Stimulated activated CD4-positive, alpha-beta T cell treated with anti-CD3 and anti-CD28 coated beads, Interleukin-1b, Interleukin-23, amount 100 ng/mL, for 24 hours (primary cell): ENCODE data around the gene CCDC175.

Experiments used
- DNase-seq, 4 experiments: peaks; one replicate each; pipeline ENCODE4 v3.0.0-alpha.2; 2020; ENCODE audit warnings: low read depth in 4 of 4, low spot score in 1 of 4

The CCDC175 gene

DNA sequence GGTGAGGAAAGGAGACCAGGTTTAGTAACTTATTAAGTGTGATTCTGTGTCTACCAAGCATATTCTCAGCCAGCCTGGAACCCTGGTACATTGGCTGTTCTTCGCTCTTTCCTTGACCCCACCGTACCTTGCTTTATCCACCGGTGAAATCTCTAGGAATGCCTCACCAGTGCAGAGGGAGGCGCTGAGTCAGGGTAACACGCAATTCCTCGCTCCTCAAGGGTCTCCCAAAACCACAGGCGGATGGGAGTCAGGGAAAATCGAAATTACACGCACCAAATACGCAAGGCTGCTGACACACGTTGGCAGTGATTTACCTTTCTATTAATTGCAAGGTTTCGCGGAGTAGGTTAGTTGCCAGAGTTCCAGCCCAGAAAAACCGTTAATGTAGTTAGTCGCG lies 93.2 kb downstream of the CCDC175 start:
- DNase-seq: no peak

GRCh38 chr14:59482541-59483331 lies 93.9 kb downstream of the CCDC175 start:
- DNase-seq: no peak

DNA sequence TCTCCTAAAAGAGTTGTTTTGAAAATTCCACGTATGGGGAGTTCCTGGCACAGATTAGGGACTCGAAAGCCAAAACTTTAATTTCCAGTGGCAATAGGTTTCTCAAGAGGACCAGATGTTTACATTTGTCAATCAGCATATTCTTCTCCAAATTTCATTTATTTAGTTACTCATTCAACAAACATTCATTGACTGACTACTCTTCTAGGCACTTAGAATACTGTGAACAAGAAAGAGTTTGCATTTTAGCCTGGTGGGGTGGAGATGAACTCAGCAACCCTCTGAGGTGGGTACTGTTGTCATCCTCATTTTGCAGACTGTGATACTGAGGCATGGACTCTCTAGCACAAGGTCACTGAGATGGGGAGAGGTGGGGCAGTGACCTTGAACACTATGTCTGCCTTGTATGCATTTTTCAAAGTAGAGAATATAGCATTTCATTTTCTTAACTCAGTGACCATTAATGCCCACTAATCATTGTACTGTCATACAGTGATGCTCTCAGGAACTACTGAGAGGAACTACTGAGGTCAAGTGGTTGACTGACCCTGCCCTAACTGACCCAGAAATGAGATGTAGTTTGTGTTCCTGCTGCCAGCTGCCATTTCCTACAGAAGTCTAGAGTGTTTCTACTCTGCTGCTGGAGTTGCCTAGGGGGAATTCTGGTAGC lies 94.6 kb downstream of the CCDC175 start:
- DNase-seq: no peak

DNA sequence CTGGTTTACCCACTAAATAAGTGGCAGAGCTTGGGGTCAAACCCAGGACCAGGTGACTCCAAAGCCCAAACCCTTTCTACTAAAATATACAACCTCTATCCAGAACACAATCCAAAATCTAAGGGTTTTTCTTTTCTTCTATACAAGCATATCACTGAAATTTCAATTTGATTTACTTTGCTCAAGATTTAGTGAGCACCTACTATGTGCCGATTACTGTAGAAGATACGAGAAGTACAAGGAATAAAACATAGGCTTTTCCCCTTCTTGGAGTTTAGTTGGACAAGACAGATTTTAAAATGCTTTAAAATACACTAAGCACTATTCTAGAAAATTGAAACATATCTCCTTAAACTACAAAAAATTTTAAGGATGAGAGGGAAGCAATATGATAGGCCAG lies 95.2 kb downstream of the CCDC175 start:
- DNase-seq: no peak

GRCh38 chr14:59480166-59480565 lies 96.4 kb downstream of the CCDC175 start:
- no peak for DNase-seq

- no peak for DNase-seq
Measured at GRCh38 chr14:59478540-59478939, 98.1 kb downstream of the CCDC175 start.

- no peak for DNase-seq
Measured at GRCh38 chr14:59475709-59476108, 100.9 kb downstream of the CCDC175 start.

DNA sequence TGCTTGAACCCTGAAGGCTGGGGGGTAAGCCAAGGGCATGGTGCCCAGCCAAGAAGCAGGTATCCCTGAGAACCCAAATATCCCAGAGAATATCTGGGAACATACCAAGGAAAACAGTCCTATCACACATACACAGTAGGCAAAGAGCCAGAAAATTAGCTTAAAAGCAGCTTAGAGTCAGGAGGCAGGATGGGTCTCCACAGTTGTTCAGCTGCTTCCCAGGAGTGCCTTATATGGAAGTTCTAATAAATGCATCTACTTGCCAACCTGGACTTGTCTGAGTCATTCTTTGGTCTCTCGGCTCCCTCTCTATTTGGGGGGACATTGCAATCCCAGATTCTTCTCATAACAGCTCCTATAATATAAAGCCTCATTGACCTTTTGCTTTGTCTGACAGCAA lies 102.4 kb downstream of the CCDC175 start:
- DNase-seq: no peak

DNA sequence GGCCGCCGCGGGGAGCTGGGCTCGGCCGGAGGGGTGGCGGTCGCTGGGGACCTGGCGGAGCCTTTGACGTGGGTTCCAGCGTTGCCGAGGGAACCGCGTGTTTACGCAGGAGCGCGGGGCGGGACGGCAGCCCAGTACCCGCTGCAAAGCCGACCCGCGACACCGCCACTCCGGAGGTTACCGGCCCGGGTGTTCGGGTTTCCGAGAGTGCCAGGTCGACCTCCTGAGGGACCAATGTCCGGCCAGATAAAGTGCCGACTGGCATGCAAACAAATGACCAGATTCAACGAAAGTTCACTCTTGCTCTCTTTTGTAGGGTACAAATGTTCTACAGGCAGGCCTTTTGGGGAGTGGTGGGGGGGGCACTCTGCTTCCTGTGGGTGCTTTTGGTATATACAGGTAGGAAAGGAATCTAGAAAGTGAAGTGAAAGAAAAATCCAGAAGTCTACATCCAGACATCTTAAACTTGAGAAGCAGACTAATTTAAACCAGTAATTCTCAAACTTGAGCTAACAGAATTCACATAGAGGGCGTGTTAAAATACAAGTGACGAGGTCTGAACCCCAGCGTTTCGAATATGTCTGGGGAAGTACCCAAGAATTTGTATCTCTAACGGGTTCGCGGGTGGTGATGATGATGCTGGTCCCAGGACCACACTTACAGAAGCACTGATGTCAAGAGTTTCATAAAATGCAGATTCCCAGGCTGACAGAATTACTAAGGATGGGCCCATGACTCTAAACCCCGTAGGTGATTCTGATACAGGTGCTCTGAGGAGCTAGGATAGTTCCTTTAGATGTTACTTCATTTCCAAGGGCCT lies 111.1 kb downstream of the CCDC175 start, which contains the start of gene GPR135:
TSS of gene GPR135 (minus strand) at position 65 of the 820 bp plus-strand sequence. CDS start 154 bp downstream, outside the sequence.
- peak in 1 of 4 experiments; percentile 14 for DNase-seq

DNA sequence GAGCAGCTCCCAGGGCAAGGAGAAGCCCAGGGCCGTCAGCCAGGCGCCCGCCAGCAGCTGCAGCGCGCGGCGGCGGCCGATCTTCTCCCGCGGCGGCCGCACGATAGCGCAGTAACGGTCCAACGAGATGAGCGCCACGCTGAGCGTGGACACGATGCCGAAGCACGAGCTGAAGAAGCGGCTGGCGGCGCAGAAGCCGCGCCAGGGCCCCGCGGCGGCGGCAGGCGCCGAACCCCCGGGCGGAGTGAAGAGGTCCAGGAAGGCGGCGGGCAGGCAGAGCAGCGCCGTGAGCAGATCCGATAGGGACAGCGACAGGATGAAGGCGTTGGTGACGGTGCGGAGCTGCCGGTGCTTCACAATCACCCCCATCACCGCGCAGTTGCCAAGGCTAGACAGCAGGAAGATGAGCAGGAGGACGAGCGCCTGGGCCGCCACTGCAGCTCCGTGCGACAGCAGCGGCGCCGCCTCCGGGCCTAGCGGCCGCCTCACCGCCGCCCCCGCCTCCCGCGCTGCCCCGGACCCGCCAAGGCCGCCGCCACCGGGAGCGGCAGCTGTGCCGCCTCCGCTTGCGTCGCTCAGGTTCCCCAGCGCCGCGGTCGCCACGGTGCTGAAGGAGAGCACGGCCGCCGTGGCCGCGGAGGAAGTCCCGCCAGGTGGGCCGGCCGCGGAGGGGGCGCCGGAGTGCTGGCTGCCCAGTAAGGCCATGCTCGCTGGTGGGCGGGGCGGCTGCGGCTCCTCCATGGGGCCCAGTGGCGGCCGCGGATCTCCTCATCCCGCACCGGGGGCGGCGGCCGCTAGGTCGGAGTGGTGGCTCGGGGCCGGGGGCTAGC lies 111.9 kb downstream of the CCDC175 start:
- DNase-seq: peak in 3 of 4 experiments; percentile 18 to 36 (median 19)

DNA sequence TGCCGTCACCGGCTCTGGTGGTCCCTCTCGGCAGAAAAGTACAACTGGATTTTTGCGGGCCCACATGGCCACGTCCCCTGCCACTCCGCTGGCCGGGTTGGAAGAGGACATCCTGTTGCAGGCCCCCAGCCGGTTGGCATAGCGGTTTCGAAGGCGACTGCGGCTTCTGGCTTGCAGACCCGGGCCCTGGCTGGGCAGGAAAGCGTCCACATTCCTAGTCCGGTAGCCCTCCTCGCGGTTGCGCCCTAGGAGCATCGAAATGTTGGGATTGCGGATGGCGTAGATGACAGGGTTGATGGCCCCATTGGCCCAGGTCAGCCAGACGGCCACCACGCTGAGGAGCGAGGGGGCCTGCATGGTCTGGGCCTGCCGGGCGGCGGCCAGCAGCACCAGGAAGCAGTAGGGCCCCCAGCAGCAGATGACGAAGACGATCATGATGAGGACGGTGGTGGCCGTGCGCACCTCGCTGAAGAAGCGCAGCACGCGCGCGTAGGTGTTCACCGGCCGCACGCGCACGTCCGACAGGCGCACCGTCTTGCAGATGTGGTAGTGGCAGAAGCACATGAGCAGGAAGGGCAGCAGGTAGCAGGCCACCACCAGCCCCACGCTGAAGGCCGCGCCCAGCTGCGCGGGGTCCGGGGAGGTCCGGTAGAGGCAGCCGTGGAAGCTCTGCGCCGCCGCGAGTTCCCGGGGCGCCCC lies 112.7 kb downstream of the CCDC175 start:
- peak in 2 of 4 experiments; percentile 13 to 14 for DNase-seq

DNA sequence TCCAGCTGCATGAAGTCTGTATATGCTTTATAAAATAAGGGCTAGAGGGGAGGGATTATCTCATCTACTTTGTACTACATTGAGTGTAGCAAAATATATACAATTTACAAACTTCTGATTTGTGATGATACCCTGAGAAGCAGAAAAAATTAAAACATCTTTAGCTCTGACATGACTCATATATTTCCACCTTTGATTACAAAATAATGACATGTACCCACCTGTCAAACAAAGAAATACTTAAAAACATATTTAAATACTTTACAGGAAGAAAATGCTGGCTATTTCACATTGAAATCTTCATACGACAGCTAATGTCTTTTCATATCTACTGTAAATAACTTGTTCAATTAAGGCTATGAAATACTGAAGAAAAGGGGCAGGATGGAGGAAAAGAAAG lies 114.7 kb downstream of the CCDC175 start:
- no peak for DNase-seq

- DNase-seq: no peak
Measured at GRCh38 chr14:59460378-59460777, 116.2 kb downstream of the CCDC175 start.

DNA sequence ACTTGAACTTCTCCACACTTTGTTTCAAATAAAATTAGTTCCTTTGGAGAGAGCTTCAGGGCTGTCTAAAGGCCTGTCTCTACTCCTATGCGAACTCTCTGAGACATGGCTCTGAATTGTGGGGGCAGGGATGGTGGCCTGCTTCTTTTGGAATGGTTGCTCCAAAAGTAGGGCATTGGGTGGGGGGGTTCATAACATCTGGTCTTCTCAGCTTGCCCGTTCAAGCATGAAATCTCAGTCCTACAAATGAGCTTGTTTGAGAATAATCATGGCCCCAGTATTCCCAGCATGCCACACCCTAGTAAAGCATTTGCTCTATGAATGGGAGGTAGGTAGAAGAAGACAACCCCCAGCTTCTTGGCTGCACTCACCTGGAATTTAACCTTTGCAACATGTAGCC lies 118.1 kb downstream of the CCDC175 start:
- DNase-seq: no peak

DNA sequence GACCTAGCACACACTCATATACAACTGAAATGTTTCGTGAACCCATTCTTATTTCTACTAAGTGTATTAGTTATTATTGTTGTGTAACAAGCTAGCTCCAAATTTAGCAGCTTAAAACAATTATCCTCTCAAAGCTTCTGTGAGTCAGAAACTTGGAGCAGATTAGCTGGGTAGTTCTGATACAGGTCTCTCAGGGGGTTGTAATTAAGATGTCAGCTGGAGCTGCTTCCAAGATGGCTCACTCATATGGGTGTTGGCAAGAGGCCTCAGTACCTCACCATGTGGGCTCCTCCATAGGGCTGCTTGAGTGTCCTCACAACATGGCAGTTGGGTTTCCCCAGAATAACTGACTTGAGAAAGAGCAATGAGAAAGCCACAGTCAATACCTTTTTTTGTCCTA lies 121.2 kb downstream of the CCDC175 start:
- DNase-seq: no peak
